ENCODE measurements around the gene CCDC13. TPM values are rescaled to one million over a fixed set of nuclear protein-coding genes. Genes with fewer than 3 reads are reported as not detected.

The CCDC13 gene
- total and polyA plus RNA-seq, 2 of the 13 experiments (the other 11 are each of a cell fraction or from before 2014, with no cell fraction given), result 0.22 to 0.51 TPM

DNA sequence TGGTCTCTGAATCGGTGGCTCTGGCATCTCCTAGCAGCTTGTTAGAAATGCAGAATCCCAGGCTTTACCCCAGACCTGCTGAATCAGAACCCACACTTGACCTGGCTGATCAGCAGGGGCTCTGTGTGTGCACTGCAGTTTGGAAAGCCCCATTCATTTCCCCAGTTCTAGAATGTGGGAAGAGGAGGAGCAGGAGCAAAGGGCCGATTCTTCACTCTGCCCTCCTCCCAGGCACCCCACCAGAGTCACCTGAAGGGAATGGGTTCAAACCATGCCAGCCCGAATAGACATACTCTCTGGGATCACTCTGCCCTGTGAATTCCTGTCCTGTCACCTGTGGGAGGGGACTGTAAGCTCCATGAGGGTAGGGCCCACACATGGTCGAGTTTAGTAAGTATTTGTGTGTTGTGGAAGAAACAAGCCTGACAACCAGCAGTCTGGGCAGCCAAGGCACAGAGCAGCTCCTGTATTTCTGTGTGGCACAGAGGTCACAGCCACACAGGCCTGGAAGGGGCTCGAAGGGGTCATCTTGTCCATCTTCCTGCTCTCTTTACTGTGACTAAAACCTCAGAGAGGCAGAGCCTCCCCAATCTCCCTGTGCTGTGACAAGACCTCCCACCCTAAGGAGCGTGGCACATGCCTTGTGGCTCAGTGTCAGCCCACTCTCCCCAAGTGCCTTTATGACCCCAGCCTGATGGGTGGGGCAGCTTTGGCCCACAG lies 41.4 kb downstream of the CCDC13 start (continued):
- TF ChIP-seq, protein P1, sequence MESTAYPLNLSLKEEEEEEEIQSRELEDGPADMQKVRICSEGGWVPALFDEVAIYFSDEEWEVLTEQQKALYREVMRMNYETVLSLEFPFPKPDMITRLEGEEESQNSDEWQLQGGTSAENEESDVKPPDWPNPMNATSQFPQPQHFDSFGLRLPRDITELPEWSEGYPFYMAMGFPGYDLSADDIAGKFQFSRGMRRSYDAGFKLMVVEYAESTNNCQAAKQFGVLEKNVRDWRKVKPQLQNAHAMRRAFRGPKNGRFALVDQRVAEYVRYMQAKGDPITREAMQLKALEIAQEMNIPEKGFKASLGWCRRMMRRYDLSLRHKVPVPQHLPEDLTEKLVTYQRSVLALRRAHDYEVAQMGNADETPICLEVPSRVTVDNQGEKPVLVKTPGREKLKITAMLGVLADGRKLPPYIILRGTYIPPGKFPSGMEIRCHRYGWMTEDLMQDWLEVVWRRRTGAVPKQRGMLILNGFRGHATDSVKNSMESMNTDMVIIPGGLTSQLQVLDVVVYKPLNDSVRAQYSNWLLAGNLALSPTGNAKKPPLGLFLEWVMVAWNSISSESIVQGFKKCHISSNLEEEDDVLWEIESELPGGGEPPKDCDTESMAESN (CRISPR knock-in tag; conservative IDR thresholded peaks at IDR 0.05), result peak; percentile 82
- TF ChIP-seq ZSCAN21 (CRISPR knock-in tag; IDR thresholded peaks at IDR 0.05; ENCODE audit: borderline replicate concordance) (peak; percentile 5; the same call in 1 of the 2 replicates), ZNF124 (CRISPR knock-in tag; IDR thresholded peaks at IDR 0.05) (no peak), IKZF4 (CRISPR knock-in tag; IDR thresholded peaks at IDR 0.05; ENCODE audit: borderline replicate concordance, low read depth, not compliant biosample characterization) (peak; percentile 40), ZNF839 (CRISPR knock-in tag; IDR thresholded peaks at IDR 0.05; ENCODE audit: borderline replicate concordance) (no peak), CEBPB (IDR thresholded peaks at IDR 0.05; ENCODE audit: borderline replicate concordance, low read depth, low read length) (no peak), ZNF256 (CRISPR knock-in tag; conservative IDR thresholded peaks at IDR 0.05) (no peak)
- TF ChIP-seq, protein P2, sequence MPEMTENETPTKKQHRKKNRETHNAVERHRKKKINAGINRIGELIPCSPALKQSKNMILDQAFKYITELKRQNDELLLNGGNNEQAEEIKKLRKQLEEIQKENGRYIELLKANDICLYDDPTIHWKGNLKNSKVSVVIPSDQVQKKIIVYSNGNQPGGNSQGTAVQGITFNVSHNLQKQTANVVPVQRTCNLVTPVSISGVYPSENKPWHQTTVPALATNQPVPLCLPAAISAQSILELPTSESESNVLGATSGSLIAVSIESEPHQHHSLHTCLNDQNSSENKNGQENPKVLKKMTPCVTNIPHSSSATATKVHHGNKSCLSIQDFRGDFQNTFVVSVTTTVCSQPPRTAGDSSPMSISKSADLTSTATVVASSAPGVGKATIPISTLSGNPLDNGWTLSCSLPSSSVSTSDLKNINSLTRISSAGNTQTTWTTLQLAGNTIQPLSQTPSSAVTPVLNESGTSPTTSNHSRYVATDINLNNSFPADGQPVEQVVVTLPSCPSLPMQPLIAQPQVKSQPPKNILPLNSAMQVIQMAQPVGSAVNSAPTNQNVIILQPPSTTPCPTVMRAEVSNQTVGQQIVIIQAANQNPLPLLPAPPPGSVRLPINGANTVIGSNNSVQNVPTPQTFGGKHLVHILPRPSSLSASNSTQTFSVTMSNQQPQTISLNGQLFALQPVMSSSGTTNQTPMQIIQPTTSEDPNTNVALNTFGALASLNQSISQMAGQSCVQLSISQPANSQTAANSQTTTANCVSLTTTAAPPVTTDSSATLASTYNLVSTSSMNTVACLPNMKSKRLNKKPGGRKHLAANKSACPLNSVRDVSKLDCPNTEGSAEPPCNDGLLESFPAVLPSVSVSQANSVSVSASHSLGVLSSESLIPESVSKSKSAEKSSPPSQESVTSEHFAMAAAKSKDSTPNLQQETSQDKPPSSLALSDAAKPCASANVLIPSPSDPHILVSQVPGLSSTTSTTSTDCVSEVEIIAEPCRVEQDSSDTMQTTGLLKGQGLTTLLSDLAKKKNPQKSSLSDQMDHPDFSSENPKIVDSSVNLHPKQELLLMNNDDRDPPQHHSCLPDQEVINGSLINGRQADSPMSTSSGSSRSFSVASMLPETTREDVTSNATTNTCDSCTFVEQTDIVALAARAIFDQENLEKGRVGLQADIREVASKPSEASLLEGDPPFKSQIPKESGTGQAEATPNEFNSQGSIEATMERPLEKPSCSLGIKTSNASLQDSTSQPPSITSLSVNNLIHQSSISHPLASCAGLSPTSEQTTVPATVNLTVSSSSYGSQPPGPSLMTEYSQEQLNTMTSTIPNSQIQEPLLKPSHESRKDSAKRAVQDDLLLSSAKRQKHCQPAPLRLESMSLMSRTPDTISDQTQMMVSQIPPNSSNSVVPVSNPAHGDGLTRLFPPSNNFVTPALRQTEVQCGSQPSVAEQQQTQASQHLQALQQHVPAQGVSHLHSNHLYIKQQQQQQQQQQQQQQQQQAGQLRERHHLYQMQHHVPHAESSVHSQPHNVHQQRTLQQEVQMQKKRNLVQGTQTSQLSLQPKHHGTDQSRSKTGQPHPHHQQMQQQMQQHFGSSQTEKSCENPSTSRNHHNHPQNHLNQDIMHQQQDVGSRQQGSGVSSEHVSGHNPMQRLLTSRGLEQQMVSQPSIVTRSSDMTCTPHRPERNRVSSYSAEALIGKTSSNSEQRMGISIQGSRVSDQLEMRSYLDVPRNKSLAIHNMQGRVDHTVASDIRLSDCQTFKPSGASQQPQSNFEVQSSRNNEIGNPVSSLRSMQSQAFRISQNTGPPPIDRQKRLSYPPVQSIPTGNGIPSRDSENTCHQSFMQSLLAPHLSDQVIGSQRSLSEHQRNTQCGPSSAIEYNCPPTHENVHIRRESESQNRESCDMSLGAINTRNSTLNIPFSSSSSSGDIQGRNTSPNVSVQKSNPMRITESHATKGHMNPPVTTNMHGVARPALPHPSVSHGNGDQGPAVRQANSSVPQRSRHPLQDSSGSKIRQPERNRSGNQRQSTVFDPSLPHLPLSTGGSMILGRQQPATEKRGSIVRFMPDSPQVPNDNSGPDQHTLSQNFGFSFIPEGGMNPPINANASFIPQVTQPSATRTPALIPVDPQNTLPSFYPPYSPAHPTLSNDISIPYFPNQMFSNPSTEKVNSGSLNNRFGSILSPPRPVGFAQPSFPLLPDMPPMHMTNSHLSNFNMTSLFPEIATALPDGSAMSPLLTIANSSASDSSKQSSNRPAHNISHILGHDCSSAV (CRISPR knock-in tag; IDR thresholded peaks at IDR 0.05; ENCODE audit: borderline replicate concordance), result no peak
- TF ChIP-seq, protein P3, sequence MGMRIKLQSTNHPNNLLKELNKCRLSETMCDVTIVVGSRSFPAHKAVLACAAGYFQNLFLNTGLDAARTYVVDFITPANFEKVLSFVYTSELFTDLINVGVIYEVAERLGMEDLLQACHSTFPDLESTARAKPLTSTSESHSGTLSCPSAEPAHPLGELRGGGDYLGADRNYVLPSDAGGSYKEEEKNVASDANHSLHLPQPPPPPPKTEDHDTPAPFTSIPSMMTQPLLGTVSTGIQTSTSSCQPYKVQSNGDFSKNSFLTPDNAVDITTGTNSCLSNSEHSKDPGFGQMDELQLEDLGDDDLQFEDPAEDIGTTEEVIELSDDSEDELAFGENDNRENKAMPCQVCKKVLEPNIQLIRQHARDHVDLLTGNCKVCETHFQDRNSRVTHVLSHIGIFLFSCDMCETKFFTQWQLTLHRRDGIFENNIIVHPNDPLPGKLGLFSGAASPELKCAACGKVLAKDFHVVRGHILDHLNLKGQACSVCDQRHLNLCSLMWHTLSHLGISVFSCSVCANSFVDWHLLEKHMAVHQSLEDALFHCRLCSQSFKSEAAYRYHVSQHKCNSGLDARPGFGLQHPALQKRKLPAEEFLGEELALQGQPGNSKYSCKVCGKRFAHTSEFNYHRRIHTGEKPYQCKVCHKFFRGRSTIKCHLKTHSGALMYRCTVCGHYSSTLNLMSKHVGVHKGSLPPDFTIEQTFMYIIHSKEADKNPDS (CRISPR knock-in tag; IDR thresholded peaks at IDR 0.05), result no peak
- TF ChIP-seq, protein P4, sequence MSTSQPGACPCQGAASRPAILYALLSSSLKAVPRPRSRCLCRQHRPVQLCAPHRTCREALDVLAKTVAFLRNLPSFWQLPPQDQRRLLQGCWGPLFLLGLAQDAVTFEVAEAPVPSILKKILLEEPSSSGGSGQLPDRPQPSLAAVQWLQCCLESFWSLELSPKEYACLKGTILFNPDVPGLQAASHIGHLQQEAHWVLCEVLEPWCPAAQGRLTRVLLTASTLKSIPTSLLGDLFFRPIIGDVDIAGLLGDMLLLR (CRISPR knock-in tag; IDR thresholded peaks at IDR 0.05), result 0 out of 2 replicates have a peak, but pooled peaks have one; percentile 13
- TF ChIP-seq, protein P5, sequence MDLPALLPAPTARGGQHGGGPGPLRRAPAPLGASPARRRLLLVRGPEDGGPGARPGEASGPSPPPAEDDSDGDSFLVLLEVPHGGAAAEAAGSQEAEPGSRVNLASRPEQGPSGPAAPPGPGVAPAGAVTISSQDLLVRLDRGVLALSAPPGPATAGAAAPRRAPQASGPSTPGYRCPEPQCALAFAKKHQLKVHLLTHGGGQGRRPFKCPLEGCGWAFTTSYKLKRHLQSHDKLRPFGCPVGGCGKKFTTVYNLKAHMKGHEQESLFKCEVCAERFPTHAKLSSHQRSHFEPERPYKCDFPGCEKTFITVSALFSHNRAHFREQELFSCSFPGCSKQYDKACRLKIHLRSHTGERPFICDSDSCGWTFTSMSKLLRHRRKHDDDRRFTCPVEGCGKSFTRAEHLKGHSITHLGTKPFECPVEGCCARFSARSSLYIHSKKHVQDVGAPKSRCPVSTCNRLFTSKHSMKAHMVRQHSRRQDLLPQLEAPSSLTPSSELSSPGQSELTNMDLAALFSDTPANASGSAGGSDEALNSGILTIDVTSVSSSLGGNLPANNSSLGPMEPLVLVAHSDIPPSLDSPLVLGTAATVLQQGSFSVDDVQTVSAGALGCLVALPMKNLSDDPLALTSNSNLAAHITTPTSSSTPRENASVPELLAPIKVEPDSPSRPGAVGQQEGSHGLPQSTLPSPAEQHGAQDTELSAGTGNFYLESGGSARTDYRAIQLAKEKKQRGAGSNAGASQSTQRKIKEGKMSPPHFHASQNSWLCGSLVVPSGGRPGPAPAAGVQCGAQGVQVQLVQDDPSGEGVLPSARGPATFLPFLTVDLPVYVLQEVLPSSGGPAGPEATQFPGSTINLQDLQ (CRISPR knock-in tag; IDR thresholded peaks at IDR 0.05), result 0 out of 2 replicates have a peak, but pooled peaks have one; percentile 54

All from HepG2 (cell line).